Stimulated activated memory B cell treated with anti-CD40 and anti-IgM and Interleukin-4, amounts not matched to agents 10 μg/mL and 1 μg/mL and 100 μg/mL, for 72 hours (primary cell): Measurements from ENCODE around the gene NELL1.

Experiments used
- ATAC-seq: fragments of 150-1000 bp; cut with Tn5 transposase; 2 replicates; pipeline ENCODE4 v1.10.0; 2021
- H3K27ac Mint-ChIP-seq: one replicate; pipeline ENCODE4 v1.8.0; 2022; ENCODE audit warnings: mild to moderate bottlenecking, mixed read lengths
- H3K27me3 Mint-ChIP-seq: one replicate; pipeline ENCODE4 v1.8.0; 2022; ENCODE audit warnings: mixed read lengths
- H3K36me3 Mint-ChIP-seq: one replicate; pipeline ENCODE4 v1.8.0; 2022; ENCODE audit warnings: mixed read lengths
- H3K4me1 Mint-ChIP-seq: one replicate; pipeline ENCODE4 v1.8.0; 2022; ENCODE audit warnings: mixed read lengths
- H3K4me3 Mint-ChIP-seq: one replicate; pipeline ENCODE4 v1.8.0; 2022; ENCODE audit warnings: mild to moderate bottlenecking, moderate library complexity, mixed read lengths
- H3K9me3 Mint-ChIP-seq: one replicate; pipeline ENCODE4 v1.8.0; 2022; ENCODE audit warnings: mixed read lengths

NELL1 gene

DNA sequence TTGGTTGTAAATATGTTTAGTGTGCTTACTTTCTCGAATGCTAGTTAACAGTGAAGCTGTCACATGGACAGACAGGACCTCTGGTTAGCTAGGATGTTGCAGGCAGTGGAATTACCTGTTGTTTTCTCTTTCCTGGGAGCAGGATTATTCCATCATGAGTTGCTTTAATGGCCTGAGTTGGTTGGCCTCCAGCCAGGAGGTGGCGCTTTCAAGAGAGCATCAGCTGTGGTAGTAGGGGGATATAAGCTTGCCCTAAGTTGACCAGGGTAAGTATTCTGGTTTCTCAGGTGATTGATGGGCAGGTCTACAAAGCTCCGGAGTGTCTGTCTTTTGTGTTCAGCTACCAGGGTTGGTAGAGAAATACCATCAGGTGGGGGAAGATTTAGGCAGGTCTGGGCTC lies 43.5 kb downstream of the NELL1 start:
- Mint-ChIP-seq H3K4me1 (no peaks in the 10 kb centered on the region), H3K36me3 (no peaks in the 10 kb centered on the region), H3K9me3 (peaks cover 4% of the 10 kb centered on the region), H3K4me3 (no peak overlapping the region), H3K27ac (no peak overlapping the region), H3K27me3 (no peaks in the 10 kb centered on the region)
- no peak for ATAC-seq

DNA sequence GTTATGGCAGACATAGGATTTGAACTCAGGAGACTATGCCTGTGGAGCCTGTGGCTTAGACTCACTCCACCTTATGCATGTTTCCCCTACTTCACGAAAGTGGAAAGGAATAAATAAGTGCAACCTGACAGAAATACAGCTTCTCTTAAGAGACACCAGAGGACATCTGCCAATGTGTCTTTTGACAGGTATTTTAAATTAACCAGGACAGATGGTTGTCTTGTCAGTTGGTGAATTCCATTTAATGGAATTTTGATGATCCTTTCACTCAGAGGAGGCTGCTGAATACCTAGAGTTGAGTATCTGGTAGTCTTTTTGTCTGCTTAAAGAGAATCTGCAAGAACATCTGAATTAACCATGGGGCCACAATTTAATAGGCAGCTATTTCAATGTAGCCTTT lies 46.1 kb downstream of the NELL1 start:
- Mint-ChIP-seq H3K9me3 (no peaks in the 10 kb centered on the region), H3K4me1 (no peaks in the 10 kb centered on the region), H3K36me3 (no peaks in the 10 kb centered on the region), H3K27me3 (no peaks in the 10 kb centered on the region), H3K27ac (no peak overlapping the region), H3K4me3 (no peak overlapping the region)
- ATAC-seq, result no peak

DNA sequence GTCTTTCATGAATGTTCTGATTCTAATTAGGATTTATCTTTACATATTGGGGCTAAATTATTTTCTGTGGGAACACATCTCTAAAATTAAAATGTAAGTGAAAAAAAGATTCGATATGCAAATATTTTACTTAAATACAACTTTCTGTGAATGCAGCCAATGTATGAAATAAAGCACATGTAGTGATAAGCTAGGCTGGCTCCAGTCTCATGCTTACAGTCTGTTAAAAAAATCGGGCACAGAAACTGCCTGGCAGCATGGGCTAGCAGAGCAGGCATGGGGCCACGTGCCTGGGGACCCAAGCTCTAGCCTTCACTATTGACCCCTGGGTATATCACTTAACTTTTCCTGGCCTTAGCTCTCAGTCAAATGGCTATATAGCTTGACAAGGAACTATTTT lies 46.5 kb downstream of the NELL1 start:
- H3K27me3 Mint-ChIP-seq, result no peaks in the 10 kb centered on the region
- H3K4me1 Mint-ChIP-seq, result no peaks in the 10 kb centered on the region

DNA sequence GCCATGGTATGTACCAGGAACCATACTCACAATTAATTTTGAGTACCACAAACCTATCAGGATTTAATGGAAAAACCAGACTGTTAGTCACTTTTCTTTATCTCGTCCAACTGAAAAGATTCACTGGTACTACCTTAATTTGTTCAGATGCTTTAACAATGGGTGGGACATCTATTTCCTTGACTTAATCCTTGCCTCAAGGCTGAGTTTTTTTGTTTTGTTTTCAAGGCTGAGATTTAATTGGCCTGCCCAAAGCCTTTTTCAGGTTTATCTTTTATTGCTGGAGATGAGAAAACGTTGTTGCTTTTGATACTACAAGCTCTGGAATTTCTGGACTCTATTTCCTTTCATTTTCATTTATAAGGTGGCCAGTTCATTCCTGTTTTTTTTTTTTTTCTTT lies 50.4 kb downstream of the NELL1 start:
- no peaks in the 10 kb centered on the region for H3K4me1 Mint-ChIP-seq
- H3K27me3 Mint-ChIP-seq, result no peaks in the 10 kb centered on the region
- H3K36me3 Mint-ChIP-seq, result no peaks in the 10 kb centered on the region
- peaks cover 9% of the 10 kb centered on the region for H3K9me3 Mint-ChIP-seq
- H3K4me3 Mint-ChIP-seq, result no peak overlapping the region
- H3K27ac Mint-ChIP-seq, result no peak overlapping the region
- ATAC-seq, result no peak

More for the DNA sequence above, 46.5 kb downstream of the NELL1 start:
- no peaks in the 10 kb centered on the region for H3K36me3 Mint-ChIP-seq
- no peaks in the 10 kb centered on the region for H3K9me3 Mint-ChIP-seq
- no peak overlapping the region for H3K4me3 Mint-ChIP-seq
- no peak for ATAC-seq
- H3K27ac Mint-ChIP-seq, result no peak overlapping the region

DNA sequence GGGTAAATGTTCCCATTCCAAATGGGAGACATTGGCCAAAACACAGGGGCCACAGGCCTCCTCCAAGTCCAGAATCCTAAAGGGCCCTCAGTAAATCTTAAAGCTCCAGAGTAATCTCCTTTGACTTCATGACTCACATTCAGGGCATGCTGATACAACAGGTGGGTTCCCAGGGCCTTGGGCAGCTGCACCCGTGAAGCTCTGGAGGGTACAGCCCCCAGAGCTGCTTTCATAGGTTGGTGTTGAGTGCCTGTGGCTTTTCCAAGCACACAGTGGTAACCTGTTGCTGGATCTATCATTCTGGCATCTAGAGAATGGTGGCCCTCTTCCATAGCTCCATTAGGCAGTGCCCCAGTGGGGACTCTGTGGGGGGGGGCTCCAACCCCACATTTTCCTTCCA lies 54.0 kb downstream of the NELL1 start:
- H3K36me3 Mint-ChIP-seq, result no peaks in the 10 kb centered on the region

GRCh38 chr11:20729597-20730105 lies 60.3 kb downstream of the NELL1 start:
- no peak for ATAC-seq
- Mint-ChIP-seq H3K27me3 (no peaks in the 10 kb centered on the region), H3K27ac (no peak overlapping the region), H3K4me3 (no peak overlapping the region), H3K9me3 (peaks cover 5% of the 10 kb centered on the region), H3K36me3 (no peaks in the 10 kb centered on the region), H3K4me1 (no peaks in the 10 kb centered on the region)

More for the DNA sequence above, 54.0 kb downstream of the NELL1 start:
- H3K27me3 Mint-ChIP-seq, result no peaks in the 10 kb centered on the region
- no peak for ATAC-seq
- H3K9me3 Mint-ChIP-seq, result peaks cover 12% of the 10 kb centered on the region
- no peak overlapping the region for H3K27ac Mint-ChIP-seq
- H3K4me3 Mint-ChIP-seq, result no peak overlapping the region
- H3K4me1 Mint-ChIP-seq, result no peaks in the 10 kb centered on the region

DNA sequence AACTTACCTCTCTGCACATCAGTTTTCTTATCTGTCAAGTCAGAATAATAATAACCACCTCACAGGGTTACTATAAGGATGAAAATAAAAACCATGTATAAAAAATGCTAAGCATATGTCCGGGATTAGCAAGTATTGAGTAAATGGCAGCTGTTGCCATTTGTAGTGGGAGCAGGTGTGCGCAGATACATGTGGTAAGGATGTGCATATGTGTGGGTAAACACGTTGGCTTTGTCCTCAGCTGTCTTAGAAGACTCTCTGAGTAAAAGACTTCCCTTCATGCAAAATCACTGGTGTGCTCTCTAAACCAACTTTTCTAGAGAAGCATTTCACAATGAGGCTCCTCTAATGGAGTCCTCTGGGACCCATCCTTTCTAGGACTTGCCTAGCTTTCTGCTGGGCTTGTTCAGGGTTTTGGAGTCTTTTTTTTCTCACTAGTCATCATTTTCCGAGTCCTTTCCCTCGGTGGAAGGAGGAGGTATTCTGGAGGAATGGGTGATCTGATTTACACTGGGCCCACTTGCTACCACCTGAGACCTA lies 62.4 kb downstream of the NELL1 start:
- H3K4me1 Mint-ChIP-seq, result no peaks in the 10 kb centered on the region
- no peak overlapping the region for H3K27ac Mint-ChIP-seq
- H3K9me3 Mint-ChIP-seq, result no peaks in the 10 kb centered on the region
- no peaks in the 10 kb centered on the region for H3K36me3 Mint-ChIP-seq
- H3K4me3 Mint-ChIP-seq, result no peak overlapping the region
- ATAC-seq, result no peak
- H3K27me3 Mint-ChIP-seq, result no peaks in the 10 kb centered on the region

- H3K4me1 Mint-ChIP-seq, result no peaks in the 10 kb centered on the region
- no peak overlapping the region for H3K27ac Mint-ChIP-seq
- no peak for ATAC-seq
- no peaks in the 10 kb centered on the region for H3K27me3 Mint-ChIP-seq
- H3K36me3 Mint-ChIP-seq, result no peaks in the 10 kb centered on the region
- no peak overlapping the region for H3K4me3 Mint-ChIP-seq
- peaks cover 6% of the 10 kb centered on the region for H3K9me3 Mint-ChIP-seq
Observed at GRCh38 chr11:20739107-20739506, 69.7 kb downstream of the NELL1 start.

DNA sequence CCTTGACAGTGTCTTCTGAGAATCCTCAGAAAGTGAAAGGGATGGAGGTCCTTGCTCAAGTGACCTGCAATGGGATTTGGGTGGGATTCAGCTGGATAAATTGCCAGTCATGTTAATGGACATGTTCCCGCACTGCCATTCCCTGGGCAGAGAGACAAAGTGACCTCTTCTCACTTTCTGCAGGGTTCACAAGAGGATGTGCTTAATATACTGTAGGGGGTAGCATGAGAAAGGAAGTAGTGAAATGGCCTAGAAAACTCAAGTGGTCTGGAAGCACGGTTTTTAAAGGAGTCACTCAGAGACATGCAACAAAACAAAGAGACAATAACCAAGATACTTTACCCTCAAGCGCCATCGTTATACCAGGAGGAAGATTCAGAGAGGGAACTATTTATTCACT lies 70.2 kb downstream of the NELL1 start:
- Mint-ChIP-seq H3K4me1 (no peaks in the 10 kb centered on the region), H3K27ac (no peak overlapping the region), H3K27me3 (no peaks in the 10 kb centered on the region), H3K9me3 (peaks cover 6% of the 10 kb centered on the region), H3K4me3 (no peak overlapping the region), H3K36me3 (no peaks in the 10 kb centered on the region)
- no peak for ATAC-seq

GRCh38 chr11:20754933-20755332 lies 85.5 kb downstream of the NELL1 start:
- H3K36me3 Mint-ChIP-seq, result no peaks in the 10 kb centered on the region
- no peak for ATAC-seq
- no peaks in the 10 kb centered on the region for H3K9me3 Mint-ChIP-seq
- no peaks in the 10 kb centered on the region for H3K4me1 Mint-ChIP-seq
- H3K27ac Mint-ChIP-seq, result no peak overlapping the region
- H3K27me3 Mint-ChIP-seq, result no peaks in the 10 kb centered on the region
- no peak overlapping the region for H3K4me3 Mint-ChIP-seq

DNA sequence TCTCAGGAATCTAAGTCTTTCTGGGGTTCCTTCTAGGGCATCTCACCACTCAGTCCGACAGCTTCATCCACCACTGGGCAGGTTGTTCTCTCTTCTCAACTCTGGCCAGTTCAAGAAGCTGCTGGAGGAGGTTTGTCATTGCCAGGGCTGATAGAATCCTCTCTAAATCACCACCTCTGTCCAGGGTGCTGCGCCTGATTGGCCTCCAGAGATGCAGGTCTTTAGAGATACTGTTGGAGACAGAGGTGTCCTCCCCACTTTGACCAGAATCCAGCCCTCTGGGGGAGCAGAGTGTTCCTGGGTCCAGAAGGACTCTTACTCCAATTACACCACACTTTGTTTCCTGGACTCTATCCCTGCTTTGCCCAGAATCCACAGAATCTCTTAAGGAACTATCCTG lies 90.2 kb downstream of the NELL1 start:
- ATAC-seq, result no peak
- Mint-ChIP-seq H3K4me1 (no peaks in the 10 kb centered on the region), H3K36me3 (no peaks in the 10 kb centered on the region), H3K4me3 (no peak overlapping the region), H3K27me3 (no peaks in the 10 kb centered on the region), H3K9me3 (peaks cover 4% of the 10 kb centered on the region), H3K27ac (no peak overlapping the region)

DNA sequence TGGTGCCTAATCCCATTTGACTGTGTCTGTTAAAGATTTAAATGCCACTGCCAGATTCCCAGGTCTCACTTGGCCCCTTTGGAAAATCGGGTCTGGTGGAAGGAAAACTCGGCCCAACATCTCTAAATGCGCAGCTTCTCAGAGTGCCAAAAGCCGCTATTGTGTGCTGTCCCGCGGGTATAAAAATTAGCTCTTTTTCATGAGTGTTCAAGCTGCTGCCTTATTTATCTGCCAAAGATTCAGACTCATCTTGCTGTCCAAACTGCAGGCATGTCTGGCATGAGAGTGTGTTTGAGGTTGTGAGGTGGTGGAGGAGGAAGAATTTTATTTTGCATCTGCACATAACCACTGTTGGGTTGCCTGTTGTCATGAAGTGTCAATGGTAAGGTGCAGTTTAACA lies 91.4 kb downstream of the NELL1 start:
- no peak for ATAC-seq
- H3K4me1 Mint-ChIP-seq, result no peaks in the 10 kb centered on the region
- H3K36me3 Mint-ChIP-seq, result no peaks in the 10 kb centered on the region
- no peaks in the 10 kb centered on the region for H3K27me3 Mint-ChIP-seq
- H3K27ac Mint-ChIP-seq, result no peak overlapping the region
- H3K4me3 Mint-ChIP-seq, result no peak overlapping the region
- H3K9me3 Mint-ChIP-seq, result peaks cover 4% of the 10 kb centered on the region

DNA sequence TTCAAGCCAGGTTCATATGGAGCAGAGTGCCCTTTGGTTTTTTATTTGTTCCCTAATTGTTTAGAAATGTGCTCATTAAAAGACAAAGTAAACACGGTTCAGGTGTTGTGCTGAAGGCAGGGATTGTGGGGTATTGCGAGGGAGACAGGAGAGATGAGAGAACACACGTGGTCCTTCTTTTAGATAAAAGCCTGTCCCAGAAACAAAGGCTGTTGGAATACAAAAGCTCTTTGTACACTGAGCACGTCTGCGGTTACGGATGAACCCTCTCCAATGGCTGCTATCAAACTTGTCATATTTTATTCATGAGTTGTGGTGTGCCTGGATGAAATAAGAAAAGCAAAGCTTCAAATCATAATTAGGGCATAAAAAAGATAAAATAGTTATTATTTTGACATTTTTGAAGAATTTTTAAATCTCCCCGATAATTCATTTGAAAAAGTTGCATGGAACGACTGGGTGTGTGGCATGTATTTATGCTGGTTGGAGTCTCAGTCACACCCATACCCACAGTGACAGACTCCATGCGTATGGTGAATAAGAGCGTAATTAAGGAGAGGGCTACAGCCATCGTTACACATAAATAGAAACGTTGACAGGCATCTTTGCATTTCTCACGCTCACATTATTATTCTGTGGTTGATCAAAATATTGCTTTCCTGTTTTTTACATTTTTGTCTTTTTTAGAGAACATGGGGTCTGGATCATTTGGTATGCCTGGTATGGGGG lies 92.9 kb downstream of the NELL1 start:
- H3K4me1 Mint-ChIP-seq, result no peaks in the 10 kb centered on the region
- H3K36me3 Mint-ChIP-seq, result no peaks in the 10 kb centered on the region
- no peak overlapping the region for H3K4me3 Mint-ChIP-seq
- peaks cover 4% of the 10 kb centered on the region for H3K9me3 Mint-ChIP-seq
- H3K27ac Mint-ChIP-seq, result no peak overlapping the region
- no peaks in the 10 kb centered on the region for H3K27me3 Mint-ChIP-seq
- ATAC-seq, result no peak

DNA sequence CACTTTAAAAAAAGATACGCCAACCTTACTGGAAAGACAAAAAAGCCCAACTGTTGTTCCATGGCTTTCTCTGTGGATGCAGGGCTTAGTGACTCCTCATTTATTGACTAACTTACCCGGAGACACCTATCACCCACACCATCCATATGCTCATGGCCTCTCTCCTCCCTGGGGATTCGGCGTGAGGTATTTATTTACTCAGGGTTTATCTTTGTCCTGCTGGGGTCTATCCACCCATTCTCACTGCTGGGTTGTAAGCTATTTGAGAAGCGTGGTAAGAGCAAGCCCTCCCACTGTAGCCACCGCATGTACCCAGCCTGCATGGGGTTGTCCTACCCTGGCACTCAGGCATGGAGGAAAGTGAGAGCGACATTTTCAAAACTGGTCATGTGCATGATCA lies 93.6 kb downstream of the NELL1 start:
- no peak for ATAC-seq
- H3K36me3 Mint-ChIP-seq, result no peaks in the 10 kb centered on the region
- no peaks in the 10 kb centered on the region for H3K4me1 Mint-ChIP-seq
- peaks cover 4% of the 10 kb centered on the region for H3K9me3 Mint-ChIP-seq
- H3K27ac Mint-ChIP-seq, result no peak overlapping the region
- no peak overlapping the region for H3K4me3 Mint-ChIP-seq
- H3K27me3 Mint-ChIP-seq, result no peaks in the 10 kb centered on the region

DNA sequence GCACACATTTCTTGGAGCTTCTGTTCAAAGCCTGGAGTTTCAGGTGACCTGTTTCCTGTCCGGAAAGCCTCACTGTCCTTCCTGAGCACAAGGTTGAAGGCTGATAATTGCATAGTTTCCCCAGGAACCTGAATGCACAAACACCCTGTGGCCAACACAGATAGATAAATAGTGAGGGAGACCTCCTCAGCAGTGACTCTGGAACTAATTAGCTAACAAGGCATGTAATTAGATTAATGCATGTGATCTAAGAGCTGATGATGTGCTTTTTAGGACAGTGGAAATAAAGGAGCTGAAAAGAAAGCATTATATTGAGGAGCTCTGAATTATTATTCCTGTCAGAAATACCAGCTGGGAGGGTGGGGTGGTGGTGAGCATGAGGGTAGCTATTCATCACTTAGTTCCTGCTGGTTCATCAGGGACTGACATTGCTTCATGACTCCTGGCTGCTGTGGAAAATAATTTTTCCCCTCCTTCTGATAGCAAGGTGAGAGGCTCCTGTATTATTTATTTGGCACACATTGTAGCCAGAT lies 101.1 kb downstream of the NELL1 start:
- peaks cover 8% of the 10 kb centered on the region for H3K9me3 Mint-ChIP-seq
- no peak overlapping the region for H3K4me3 Mint-ChIP-seq
- no peaks in the 10 kb centered on the region for H3K27me3 Mint-ChIP-seq
- no peaks in the 10 kb centered on the region for H3K4me1 Mint-ChIP-seq
- H3K27ac Mint-ChIP-seq, result no peak overlapping the region
- H3K36me3 Mint-ChIP-seq, result no peaks in the 10 kb centered on the region
- no peak for ATAC-seq

- Mint-ChIP-seq H3K36me3 (no peaks in the 10 kb centered on the region), H3K27me3 (no peaks in the 10 kb centered on the region), H3K27ac (no peak overlapping the region), H3K4me3 (no peak overlapping the region), H3K9me3 (peaks cover 8% of the 10 kb centered on the region), H3K4me1 (no peaks in the 10 kb centered on the region)
- no peak for ATAC-seq
Observed at GRCh38 chr11:20771026-20771425, 101.6 kb downstream of the NELL1 start.
